Neutrophil (primary cell): ENCODE results near the gene SHC4.

ENCODE experiments used
- H3K27ac ChIP-seq: fragments of 200-600 bp; sonication (generic); 2 replicates; pipeline ENCODE4 v1.5.1; 2016; ENCODE audit warnings: mild to moderate bottlenecking, moderate library complexity
- H3K27me3 ChIP-seq: fragments of 200-600 bp; sonication (generic); 2 replicates; pipeline ENCODE4 v1.6.0; 2016; ENCODE audit warnings: mild to moderate bottlenecking
- H3K36me3 ChIP-seq: fragments of 200-600 bp; sonication (generic); 2 replicates; pipeline ENCODE4 v1.5.1; 2017
- H3K4me1 ChIP-seq, 2 experiments: fragments of 200-600 bp in 1 of 2; sonication (generic) in 1 of 2; 1 replicate in 1 of 2; 2 replicates in 1 of 2; pipeline versions ENCODE4 v1.5.1 to v1.6.1; 2013 to 2016; ENCODE audit warnings: low read depth in 1 of 2, low read length in 1 of 2, mild to moderate bottlenecking in 1 of 2, moderate library complexity in 1 of 2; ENCODE audit not compliant: control insufficient read depth in 1 of 2, insufficient read depth in 1 of 2
- H3K4me3 ChIP-seq, 2 experiments: fragments of 200-600 bp in 1 of 2; sonication (generic) in 1 of 2; 1 replicate in 1 of 2; 2 replicates in 1 of 2; pipeline ENCODE4 v1.5.1; 2013 to 2016; ENCODE audit warnings: low read depth in 1 of 2, low read length in 1 of 2, mild to moderate bottlenecking in 1 of 2, moderate library complexity in 1 of 2
- H3K9me3 ChIP-seq: fragments of 200-600 bp; sonication (generic); 2 replicates; pipeline ENCODE4 v1.5.1; 2016
- TF ChIP-seq, protein P1 (sequence below): fragments of 200-600 bp; sonication (generic); IDR thresholded peaks from 2 replicates; pipeline ENCODE4 v1.5.1; 2016; ENCODE audit warnings: antibody characterized with exemption

Gene SHC4

GRCh38 chr15:48887144-48887543 is 76.6 kb downstream of the SHC4 start:
- Histone ChIP-seq H3K4me1 (no peaks in the 10 kb centered on the region), H3K27ac (no peak overlapping the region), H3K4me3 (no peak overlapping the region), H3K27me3 (peaks cover 4% of the 10 kb centered on the region), H3K9me3 (no peaks in the 10 kb centered on the region), H3K36me3 (no peaks in the 10 kb centered on the region)
- TF ChIP-seq, protein P1, sequence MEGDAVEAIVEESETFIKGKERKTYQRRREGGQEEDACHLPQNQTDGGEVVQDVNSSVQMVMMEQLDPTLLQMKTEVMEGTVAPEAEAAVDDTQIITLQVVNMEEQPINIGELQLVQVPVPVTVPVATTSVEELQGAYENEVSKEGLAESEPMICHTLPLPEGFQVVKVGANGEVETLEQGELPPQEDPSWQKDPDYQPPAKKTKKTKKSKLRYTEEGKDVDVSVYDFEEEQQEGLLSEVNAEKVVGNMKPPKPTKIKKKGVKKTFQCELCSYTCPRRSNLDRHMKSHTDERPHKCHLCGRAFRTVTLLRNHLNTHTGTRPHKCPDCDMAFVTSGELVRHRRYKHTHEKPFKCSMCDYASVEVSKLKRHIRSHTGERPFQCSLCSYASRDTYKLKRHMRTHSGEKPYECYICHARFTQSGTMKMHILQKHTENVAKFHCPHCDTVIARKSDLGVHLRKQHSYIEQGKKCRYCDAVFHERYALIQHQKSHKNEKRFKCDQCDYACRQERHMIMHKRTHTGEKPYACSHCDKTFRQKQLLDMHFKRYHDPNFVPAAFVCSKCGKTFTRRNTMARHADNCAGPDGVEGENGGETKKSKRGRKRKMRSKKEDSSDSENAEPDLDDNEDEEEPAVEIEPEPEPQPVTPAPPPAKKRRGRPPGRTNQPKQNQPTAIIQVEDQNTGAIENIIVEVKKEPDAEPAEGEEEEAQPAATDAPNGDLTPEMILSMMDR: no peak

DNA sequence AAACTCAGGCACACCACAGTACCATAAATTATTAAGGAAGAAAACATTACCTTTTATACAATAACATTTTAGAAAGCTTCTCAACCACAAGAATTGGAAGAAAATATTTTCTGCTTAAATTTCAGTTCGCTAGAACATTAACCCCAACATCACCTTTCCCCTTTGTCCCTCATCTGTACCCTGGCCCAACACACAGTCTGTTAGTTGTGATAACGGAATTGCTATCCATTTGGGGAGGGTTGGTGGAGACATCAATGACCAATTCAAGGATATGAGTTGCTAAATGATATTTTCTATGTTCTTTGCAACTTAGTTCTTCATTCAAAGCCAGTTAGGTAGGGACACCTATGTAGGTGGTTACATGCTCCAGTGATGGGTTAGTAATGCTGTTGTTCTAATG is 80.0 kb downstream of the SHC4 start:
- no peaks in the 10 kb centered on the region for H3K9me3 ChIP-seq
- H3K27me3 ChIP-seq: peaks cover 4% of the 10 kb centered on the region
- peaks cover 3 to 4% of the 10 kb centered on the region in 2 experiments for H3K4me1 ChIP-seq
- no peak overlapping the region for H3K4me3 ChIP-seq
- TF ChIP-seq, protein P1: no peak
- H3K27ac ChIP-seq: no peak overlapping the region
- H3K36me3 ChIP-seq: no peaks in the 10 kb centered on the region

DNA sequence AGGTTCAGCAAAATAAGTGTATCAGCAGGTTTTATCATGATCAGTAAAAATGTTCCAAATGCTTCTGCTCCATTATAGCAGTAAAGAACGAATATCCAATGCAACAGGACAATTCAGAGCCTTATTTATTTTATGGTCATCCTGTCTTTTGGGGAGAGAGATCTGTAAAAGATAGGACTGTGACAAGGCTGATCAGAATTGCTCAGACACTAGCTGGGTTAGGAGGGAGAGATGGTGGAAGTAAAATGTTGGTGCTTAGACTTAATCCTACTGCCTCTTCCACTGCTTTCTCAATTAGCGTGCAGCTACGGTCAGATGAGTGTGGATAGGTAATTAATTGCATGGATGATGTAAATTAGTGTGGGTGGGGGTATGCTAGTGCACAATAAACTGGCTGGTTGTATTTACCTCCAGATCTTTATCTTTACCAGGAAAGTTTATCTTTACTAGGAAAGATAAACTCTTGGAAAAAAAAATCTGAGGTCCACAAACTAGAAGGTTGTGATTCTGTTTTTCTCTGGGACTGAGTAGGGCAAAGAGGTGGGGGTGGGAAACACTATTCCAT is 83.6 kb downstream of the SHC4 start:
- TF ChIP-seq, protein P1: no peak
- Histone ChIP-seq H3K9me3 (no peaks in the 10 kb centered on the region), H3K27ac (no peak overlapping the region), H3K4me1 (peaks cover 13 to 15% of the 10 kb centered on the region in 2 experiments), H3K27me3 (no peaks in the 10 kb centered on the region), H3K36me3 (no peaks in the 10 kb centered on the region), H3K4me3 (no peak overlapping the region)

DNA sequence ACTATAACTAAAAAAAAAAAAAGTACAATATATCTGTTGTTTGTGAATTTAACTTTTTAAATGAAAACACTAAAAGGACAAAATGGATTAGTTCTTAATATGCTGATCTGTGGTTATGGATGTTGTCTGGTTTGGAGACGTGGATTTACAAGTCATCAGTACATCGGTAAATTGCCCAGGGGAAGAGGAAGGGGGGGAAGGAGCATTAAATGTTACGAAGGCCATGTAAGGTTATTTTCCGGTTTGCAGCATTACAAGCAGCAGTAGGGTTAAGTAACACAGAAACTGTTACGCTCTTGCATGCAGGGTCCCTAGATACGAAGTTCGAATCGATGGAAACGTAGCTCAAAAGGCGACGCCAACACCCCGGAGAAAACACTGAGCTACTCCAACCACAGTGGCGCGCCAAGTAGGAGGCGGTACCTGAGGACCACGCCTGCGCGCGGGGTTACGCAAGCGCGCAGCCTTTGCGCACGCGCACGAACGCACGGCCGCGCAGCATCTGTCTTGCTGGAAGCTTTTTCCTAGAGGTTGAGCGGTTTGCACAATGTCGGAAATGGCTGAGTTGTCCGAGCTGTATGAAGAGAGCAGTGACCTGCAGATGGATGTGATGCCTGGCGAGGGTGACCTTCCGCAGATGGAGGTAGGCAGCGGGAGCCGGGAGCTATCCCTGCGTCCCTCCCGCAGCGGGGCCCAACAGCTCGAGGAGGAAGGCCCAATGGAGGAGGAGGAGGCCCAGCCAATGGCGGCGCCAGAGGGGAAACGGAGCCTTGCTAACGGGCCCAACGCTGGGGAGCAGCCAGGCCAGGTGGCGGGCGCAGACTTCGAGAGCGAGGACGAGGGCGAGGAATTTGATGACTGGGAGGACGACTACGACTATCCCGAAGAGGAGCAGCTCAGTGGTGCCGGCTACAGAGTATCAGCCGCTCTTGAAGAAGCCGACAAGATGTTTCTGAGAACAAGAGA is 85.8 kb downstream of the SHC4 start, which contains the start of gene EID1:
Gene EID1 (plus strand): TSS at position 505 of the 966 bp plus-strand sequence. CDS start 43 bp downstream, at position 548.
- Histone ChIP-seq H3K27me3 (no peaks in the 10 kb centered on the region), H3K4me1 (peaks cover 13 to 15% of the 10 kb centered on the region in 2 experiments), H3K36me3 (no peaks in the 10 kb centered on the region), H3K9me3 (no peaks in the 10 kb centered on the region), H3K27ac (peak within 1 kb of the TSS; percentile 83), H3K4me3 (peak within 1 kb of the TSS; percentile 86 to 87)
- TF ChIP-seq, protein P1: peak; percentile 19

DNA sequence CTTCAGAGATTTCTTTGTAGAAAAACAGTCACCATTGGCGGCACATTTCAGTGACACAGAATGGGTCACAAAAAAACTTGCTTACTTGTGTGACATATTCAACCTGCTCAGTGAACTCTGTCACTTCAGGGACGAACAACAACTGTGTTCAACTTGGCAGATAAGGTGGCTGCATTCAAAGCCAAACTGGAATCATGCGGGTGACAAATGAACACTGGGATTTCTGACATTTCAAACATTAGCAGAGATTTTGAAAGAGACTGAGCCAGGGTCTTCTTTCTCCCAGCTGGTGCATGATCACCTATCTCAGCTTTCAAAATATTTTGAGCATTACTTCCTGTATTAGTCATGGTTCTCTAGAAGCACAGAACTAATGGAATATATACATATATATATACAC is 87.7 kb downstream of the SHC4 start:
- Histone ChIP-seq H3K36me3 (no peaks in the 10 kb centered on the region), H3K9me3 (no peaks in the 10 kb centered on the region), H3K27me3 (no peaks in the 10 kb centered on the region), H3K4me1 (peaks cover 13 to 15% of the 10 kb centered on the region in 2 experiments), H3K27ac (no peak overlapping the region), H3K4me3 (no peak overlapping the region)
- TF ChIP-seq, protein P1: no peak
